D721Med (cell line): ENCODE results near the gene AFF2.

Experiments
- DNase-seq: peaks from one replicate; pipeline ENCODE4 v3.0.0; 2011; ENCODE audit warnings: low spot score; ENCODE audit not compliant: insufficient read length
- FAIRE-seq: peaks from 2 replicates; lab custom pipeline; 2011; peaks lifted over from hg19 to GRCh38; lab: Jason Lieb, UNC
- CTCF ChIP-seq: IDR thresholded peaks from 2 replicates; pipeline ENCODE4 v1.5.1; 2012; ENCODE audit warnings: mild to moderate bottlenecking, control low read depth; ENCODE audit not compliant: insufficient read depth; ENCODE audit errors: missing control alignments

Gene AFF2

GRCh38 chrX:148580016-148580415 lies 79.6 kb downstream of the AFF2 start:
- no peak for FAIRE-seq
- TF ChIP-seq CTCF: no peak
- no peak for DNase-seq

GRCh38 chrX:148582353-148582752 lies 81.9 kb downstream of the AFF2 start:
- FAIRE-seq (no peak), DNase-seq (no peak)
- TF ChIP-seq CTCF: no peak

GRCh38 chrX:148588649-148589310 lies 88.4 kb downstream of the AFF2 start:
- DNase-seq (no peak), FAIRE-seq (no peak)
- no peak for TF ChIP-seq CTCF

- TF ChIP-seq CTCF: no peak
- FAIRE-seq (no peak), DNase-seq (no peak)
Observed at GRCh38 chrX:148592595-148592994, 92.2 kb downstream of the AFF2 start.

GRCh38 chrX:148593146-148593545 lies 92.7 kb downstream of the AFF2 start:
- TF ChIP-seq CTCF: no peak
- DNase-seq (no peak), FAIRE-seq (no peak)

- TF ChIP-seq CTCF: no peak
- FAIRE-seq: no peak
- no peak for DNase-seq
Observed at GRCh38 chrX:148593987-148594386, 93.6 kb downstream of the AFF2 start.

GRCh38 chrX:148599404-148599803 lies 99.0 kb downstream of the AFF2 start:
- DNase-seq (no peak), FAIRE-seq (peak; percentile 46)
- TF ChIP-seq CTCF: no peak
